ENCODE measurements around the gene COA7. TPM values are rescaled to one million over a fixed set of nuclear protein-coding genes. Genes with fewer than 3 reads are reported as not detected.
"Not testable (repeated sequence)": the region's sequence is repeated elsewhere in the genome, so short reads cannot be mapped to it uniquely, and the experiment has no call there.

Gene COA7
- total RNA-seq, 1 donor: 17.3 TPM

- H3K4me3 ChIP-seq (ENCODE audit: low read depth, low read length): peak overlapping the region; percentile 67
- DNase-seq (ENCODE audit: low read depth): peak; percentile 91
- no peak for TF ChIP-seq CTCF (IDR thresholded peaks at IDR 0.05; ENCODE audit: insufficient read depth, low read depth, low read length)
Observed at GRCh38 chr1:52702886-52703787, 5.0 kb upstream of the COA7 start.

- TF ChIP-seq CTCF (IDR thresholded peaks at IDR 0.05; ENCODE audit: insufficient read depth, low read depth, low read length): no peak
- H3K4me3 ChIP-seq (ENCODE audit: low read depth, low read length): no peak overlapping the region
- no peak for DNase-seq (ENCODE audit: low read depth)
Observed at GRCh38 chr1:52695627-52696026, 2.5 kb downstream of the COA7 start.

GRCh38 chr1:52693843-52694242 is 4.3 kb downstream of the COA7 start:
- H3K4me3 ChIP-seq (ENCODE audit: low read depth, low read length): no peak overlapping the region
- no peak for DNase-seq (ENCODE audit: low read depth)
- TF ChIP-seq CTCF (IDR thresholded peaks at IDR 0.05; ENCODE audit: insufficient read depth, low read depth, low read length): no peak

- H3K4me3 ChIP-seq (ENCODE audit: low read depth, low read length); DNase-seq (ENCODE audit: low read depth): not testable (repeated sequence)
Observed at GRCh38 chr1:52693351-52693750, 4.8 kb downstream of the COA7 start.

GRCh38 chr1:52692697-52693096 is 5.5 kb downstream of the COA7 start:
- no peak for TF ChIP-seq CTCF (IDR thresholded peaks at IDR 0.05; ENCODE audit: insufficient read depth, low read depth, low read length)
- no peak for DNase-seq (ENCODE audit: low read depth)

GRCh38 chr1:52691821-52692220 is 6.3 kb downstream of the COA7 start:
- TF ChIP-seq CTCF (IDR thresholded peaks at IDR 0.05; ENCODE audit: insufficient read depth, low read depth, low read length): no peak
- DNase-seq (ENCODE audit: low read depth): no peak
- H3K4me3 ChIP-seq (ENCODE audit: low read depth, low read length): no peak overlapping the region

More at GRCh38 chr1:52692697-52693096, 5.5 kb downstream of the COA7 start:
- H3K4me3 ChIP-seq (ENCODE audit: low read depth, low read length): no peak overlapping the region

- no peak for TF ChIP-seq CTCF (IDR thresholded peaks at IDR 0.05; ENCODE audit: insufficient read depth, low read depth, low read length)
- H3K4me3 ChIP-seq (ENCODE audit: low read depth, low read length): no peak overlapping the region
- no peak for DNase-seq (ENCODE audit: low read depth)
Observed at GRCh38 chr1:52686830-52687229, 11.3 kb downstream of the COA7 start.

Data from fibroblast of villous mesenchyme (primary cell).